ENCODE results near the gene FARSB. TPM values are rescaled to one million over a fixed set of nuclear protein-coding genes. Genes with fewer than 3 reads are reported as not detected.

The FARSB gene
- total RNA-seq, 2 experiments from 2014 or later, result 68.3 to 68.6 TPM

GRCh38 chr2:222523783-222524544, 131.9 kb downstream of the FARSB start:
- no peak for DNase-seq
- Mint-ChIP-seq H3K4me1 (no peaks in the 10 kb centered on the region), H3K9me3 (peaks cover 2% of the 10 kb centered on the region)

GRCh38 chr2:222522082-222522481, 133.8 kb downstream of the FARSB start:
- H3K9me3 Mint-ChIP-seq, result peaks cover 2% of the 10 kb centered on the region
- no peaks in the 10 kb centered on the region for H3K4me1 Mint-ChIP-seq
- peaks cover 4% of the 10 kb centered on the region for H3K27me3 Mint-ChIP-seq
- no peak overlapping the region for H3K4me3 Mint-ChIP-seq
- peaks cover 2% of the 10 kb centered on the region for H3K36me3 Mint-ChIP-seq
- no peak for DNase-seq
- no peak overlapping the region for H3K27ac Mint-ChIP-seq

More at GRCh38 chr2:222523783-222524544, 131.9 kb downstream of the FARSB start:
- Mint-ChIP-seq H3K27ac (no peak overlapping the region), H3K36me3 (peaks cover 2% of the 10 kb centered on the region), H3K4me3 (no peak overlapping the region), H3K27me3 (no peaks in the 10 kb centered on the region)

GRCh38 chr2:222521099-222521498, 134.8 kb downstream of the FARSB start:
- H3K36me3 Mint-ChIP-seq, result peaks cover 2% of the 10 kb centered on the region
- no peak overlapping the region for H3K27ac Mint-ChIP-seq
- no peaks in the 10 kb centered on the region for H3K4me1 Mint-ChIP-seq
- no peak for DNase-seq
- H3K27me3 Mint-ChIP-seq, result peaks cover 8% of the 10 kb centered on the region
- no peaks in the 10 kb centered on the region for H3K9me3 Mint-ChIP-seq
- no peak overlapping the region for H3K4me3 Mint-ChIP-seq

Other genes with a start within 250 kb of the FARSB start
- 1 to 10 TPM; 2.7 to 3.1 TPM for gene SGPP2, start 231.5 kb downstream of the FARSB start, total RNA-seq
- not detected for gene MOGAT1, start 15.6 kb upstream of the FARSB start, total RNA-seq
- 10 to 100 TPM; 64.0 to 66.2 TPM for gene ACSL3, start 204.9 kb upstream of the FARSB start, total RNA-seq

All from activated naive CD8-positive, alpha-beta T cell treated with anti-CD3 and anti-CD28 coated beads for 36 hours (primary cell).